Measurements from ENCODE around the gene PNPLA5. TPM values are rescaled to one million over a fixed set of nuclear protein-coding genes. Genes with fewer than 3 reads are reported as not detected.

Gene PNPLA5
- total RNA-seq, 1 donor from 2014 or later: not detected

GRCh38 chr22:43901976-43902643, 10.3 kb upstream of the PNPLA5 start:
- no peak for DNase-seq (ENCODE audit: low spot score)

GRCh38 chr22:43900206-43900605, 8.4 kb upstream of the PNPLA5 start:
- no peak for DNase-seq (ENCODE audit: low spot score)

GRCh38 chr22:43897751-43898261, 6.0 kb upstream of the PNPLA5 start:
- DNase-seq (ENCODE audit: low spot score): peak; percentile 40

GRCh38 chr22:43895986-43896645, 4.3 kb upstream of the PNPLA5 start:
- DNase-seq (ENCODE audit: low spot score): no peak

GRCh38 chr22:43894122-43894521, 2.3 kb upstream of the PNPLA5 start:
- no peak for DNase-seq (ENCODE audit: low spot score)

- DNase-seq (ENCODE audit: low spot score): no peak
These were observed 1.5 kb upstream of the PNPLA5 start for GRCh38 chr22:43893266-43893665.

- no peak for DNase-seq (ENCODE audit: low spot score)
These were observed 526 bp upstream of the PNPLA5 start for GRCh38 chr22:43892183-43892894.

- DNase-seq (ENCODE audit: low spot score): no peak
These were observed 897 bp downstream of the PNPLA5 start for GRCh38 chr22:43890901-43891331.

GRCh38 chr22:43889860-43890253, 2.0 kb downstream of the PNPLA5 start:
- no peak for DNase-seq (ENCODE audit: low spot score)

- no peak for DNase-seq (ENCODE audit: low spot score)
These were observed 2.5 kb downstream of the PNPLA5 start for GRCh38 chr22:43889201-43889859.

GRCh38 chr22:43888740-43889139, 3.1 kb downstream of the PNPLA5 start:
- DNase-seq (ENCODE audit: low spot score): no peak

- DNase-seq (ENCODE audit: low spot score): no peak
These were observed 4.4 kb downstream of the PNPLA5 start for GRCh38 chr22:43887391-43887790.

GRCh38 chr22:43886231-43886630, 5.6 kb downstream of the PNPLA5 start:
- DNase-seq (ENCODE audit: low spot score): no peak

- no peak for DNase-seq (ENCODE audit: low spot score)
These were observed 6.0 kb downstream of the PNPLA5 start for GRCh38 chr22:43885786-43886185.

- DNase-seq (ENCODE audit: low spot score): no peak
These were observed 6.5 kb downstream of the PNPLA5 start for GRCh38 chr22:43885319-43885671.

- DNase-seq (ENCODE audit: low spot score): peak; percentile 50
These were observed 7.1 kb downstream of the PNPLA5 start for GRCh38 chr22:43884600-43885318.

- no peak for DNase-seq (ENCODE audit: low spot score)
These were observed 7.9 kb downstream of the PNPLA5 start for GRCh38 chr22:43883719-43884415.

- DNase-seq (ENCODE audit: low spot score): peak; percentile 46
These were observed 8.7 kb downstream of the PNPLA5 start for GRCh38 chr22:43883012-43883661.

GRCh38 chr22:43882122-43882767, 9.6 kb downstream of the PNPLA5 start:
- DNase-seq (ENCODE audit: low spot score): no peak

All from mucosa of gallbladder (tissue), 1 donor.